Measurements from ENCODE around the gene THRA. TPM values are rescaled to one million over a fixed set of nuclear protein-coding genes. Genes with fewer than 3 reads are reported as not detected.

Gene THRA
- total RNA-seq, 1 donor from 2014 or later, result 15.0 TPM

DNA sequence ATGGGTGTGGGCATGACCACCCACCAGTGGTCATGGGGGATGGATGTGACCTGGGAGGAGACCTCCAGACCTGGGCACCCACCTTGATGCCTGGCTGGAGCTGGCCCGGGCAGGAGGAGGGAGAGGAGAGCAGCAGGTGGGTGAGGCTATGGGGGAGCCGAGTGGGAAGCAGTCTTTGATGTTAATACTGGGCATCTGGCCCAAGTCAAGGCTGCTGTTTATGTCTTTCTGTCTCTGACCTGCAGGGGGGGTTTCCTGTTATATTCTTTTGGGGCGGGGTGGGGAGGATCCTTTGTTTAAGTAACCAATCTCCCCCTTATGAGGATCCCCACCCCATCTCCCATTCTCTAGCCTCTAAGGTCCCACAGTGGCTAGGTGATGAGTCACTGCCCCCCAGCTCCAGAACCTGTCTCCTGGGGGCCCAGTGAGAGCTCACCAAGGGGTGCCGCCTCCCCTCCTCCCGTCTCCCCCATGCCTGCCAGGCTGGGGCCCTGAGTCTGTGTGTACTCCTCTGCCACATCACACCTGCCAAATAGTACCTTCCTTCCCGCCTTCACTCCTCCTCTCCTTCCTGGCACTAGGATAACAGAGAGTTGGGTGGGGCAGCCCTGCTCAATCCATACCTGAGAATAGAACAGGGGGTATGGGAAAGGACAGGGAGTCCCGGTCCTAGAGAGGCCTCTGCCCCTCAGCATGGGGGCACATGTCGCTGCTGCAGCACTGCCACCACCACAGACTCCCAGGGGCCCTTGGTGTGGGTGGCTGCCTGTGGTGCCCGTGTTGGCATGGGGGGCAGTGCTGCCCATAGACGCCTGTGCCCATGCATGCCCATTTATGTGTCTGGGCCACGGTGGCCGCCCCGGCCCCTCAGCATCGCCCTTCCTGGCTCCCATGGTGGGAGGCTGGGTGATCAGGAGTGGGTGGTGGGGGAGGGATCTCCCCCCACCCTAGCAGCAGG is 7.3 kb downstream of the THRA start:
- H3K27me3 Mint-ChIP-seq (ENCODE audit: low read depth), result no peaks in the 10 kb centered on the region
- TF ChIP-seq, protein P1, sequence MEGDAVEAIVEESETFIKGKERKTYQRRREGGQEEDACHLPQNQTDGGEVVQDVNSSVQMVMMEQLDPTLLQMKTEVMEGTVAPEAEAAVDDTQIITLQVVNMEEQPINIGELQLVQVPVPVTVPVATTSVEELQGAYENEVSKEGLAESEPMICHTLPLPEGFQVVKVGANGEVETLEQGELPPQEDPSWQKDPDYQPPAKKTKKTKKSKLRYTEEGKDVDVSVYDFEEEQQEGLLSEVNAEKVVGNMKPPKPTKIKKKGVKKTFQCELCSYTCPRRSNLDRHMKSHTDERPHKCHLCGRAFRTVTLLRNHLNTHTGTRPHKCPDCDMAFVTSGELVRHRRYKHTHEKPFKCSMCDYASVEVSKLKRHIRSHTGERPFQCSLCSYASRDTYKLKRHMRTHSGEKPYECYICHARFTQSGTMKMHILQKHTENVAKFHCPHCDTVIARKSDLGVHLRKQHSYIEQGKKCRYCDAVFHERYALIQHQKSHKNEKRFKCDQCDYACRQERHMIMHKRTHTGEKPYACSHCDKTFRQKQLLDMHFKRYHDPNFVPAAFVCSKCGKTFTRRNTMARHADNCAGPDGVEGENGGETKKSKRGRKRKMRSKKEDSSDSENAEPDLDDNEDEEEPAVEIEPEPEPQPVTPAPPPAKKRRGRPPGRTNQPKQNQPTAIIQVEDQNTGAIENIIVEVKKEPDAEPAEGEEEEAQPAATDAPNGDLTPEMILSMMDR (conservative IDR thresholded peaks at IDR 0.05), result peak; percentile 37
- H3K4me1 Mint-ChIP-seq, result peaks cover 61% of the 10 kb centered on the region
- DNase-seq (ENCODE audit: low read depth, low spot score), result no peak
- H3K4me3 Mint-ChIP-seq, result peak overlapping the region; percentile 81
- no peaks in the 10 kb centered on the region for H3K36me3 Mint-ChIP-seq (ENCODE audit: low read depth)
- no peak overlapping the region for H3K27ac Mint-ChIP-seq (ENCODE audit: unreplicated experiment)
- H3K9me3 Mint-ChIP-seq, result no peaks in the 10 kb centered on the region

GRCh38 chr17:40070709-40071312 is 8.0 kb downstream of the THRA start:
- DNase-seq (ENCODE audit: low read depth, low spot score), result no peak
- Mint-ChIP-seq H3K27ac (ENCODE audit: unreplicated experiment) (peak overlapping the region; percentile 93), H3K27me3 (ENCODE audit: low read depth) (no peaks in the 10 kb centered on the region), H3K4me3 (no peak overlapping the region), H3K36me3 (ENCODE audit: low read depth) (no peaks in the 10 kb centered on the region), H3K9me3 (no peaks in the 10 kb centered on the region), H3K4me1 (peaks cover 61% of the 10 kb centered on the region)
- TF ChIP-seq, protein P1 (conservative IDR thresholded peaks at IDR 0.05), result no peak

GRCh38 chr17:40071313-40072039 is 8.7 kb downstream of the THRA start:
- no peak overlapping the region for H3K4me3 Mint-ChIP-seq
- no peak overlapping the region for H3K27ac Mint-ChIP-seq (ENCODE audit: unreplicated experiment)
- DNase-seq (ENCODE audit: low read depth, low spot score), result no peak
- peaks cover 57% of the 10 kb centered on the region for H3K4me1 Mint-ChIP-seq
- H3K36me3 Mint-ChIP-seq (ENCODE audit: low read depth), result no peaks in the 10 kb centered on the region
- H3K27me3 Mint-ChIP-seq (ENCODE audit: low read depth), result no peaks in the 10 kb centered on the region
- TF ChIP-seq, protein P1 (conservative IDR thresholded peaks at IDR 0.05), result no peak
- H3K9me3 Mint-ChIP-seq, result no peaks in the 10 kb centered on the region

DNA sequence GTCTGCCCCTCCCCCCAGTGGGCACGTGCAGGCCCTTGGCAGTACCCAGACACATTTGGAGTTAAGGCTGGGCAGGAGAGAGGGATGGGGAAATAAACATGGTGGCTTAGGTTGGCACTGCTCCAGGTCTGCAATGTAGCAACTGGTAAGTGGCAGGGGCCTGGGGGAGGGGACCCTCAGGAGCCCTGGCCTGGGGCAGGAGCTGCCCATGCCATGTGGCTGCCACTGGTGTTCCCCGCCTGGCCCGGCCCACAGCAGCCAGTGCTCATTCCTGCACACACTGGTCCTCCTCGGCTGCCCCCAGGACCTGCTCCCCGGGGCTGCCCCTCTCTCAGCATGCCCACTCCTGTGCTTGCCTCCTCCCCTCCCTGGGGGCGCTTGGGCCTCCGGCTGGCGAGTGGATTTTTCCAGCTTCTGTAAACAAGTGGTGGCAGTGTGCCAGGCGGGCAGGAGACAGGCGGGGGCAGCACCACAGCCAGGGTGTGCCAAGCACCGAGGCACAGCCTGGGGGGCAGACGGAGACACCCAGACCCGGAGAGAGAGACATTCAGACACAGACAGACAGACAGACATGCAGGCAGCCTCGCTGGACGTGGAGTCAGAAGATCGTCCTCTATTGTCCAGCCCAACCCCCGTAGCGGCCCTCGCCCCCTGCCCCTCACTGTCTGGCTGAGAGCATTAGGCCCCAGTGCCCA is 9.4 kb downstream of the THRA start:
- no peaks in the 10 kb centered on the region for H3K27me3 Mint-ChIP-seq (ENCODE audit: low read depth)
- no peaks in the 10 kb centered on the region for H3K36me3 Mint-ChIP-seq (ENCODE audit: low read depth)
- no peak overlapping the region for H3K4me3 Mint-ChIP-seq
- TF ChIP-seq, protein P1 (conservative IDR thresholded peaks at IDR 0.05), result no peak
- no peak for DNase-seq (ENCODE audit: low read depth, low spot score)
- no peak overlapping the region for H3K27ac Mint-ChIP-seq (ENCODE audit: unreplicated experiment)
- no peaks in the 10 kb centered on the region for H3K9me3 Mint-ChIP-seq
- H3K4me1 Mint-ChIP-seq, result peaks cover 51% of the 10 kb centered on the region

Measured in neural crest cell (in vitro differentiated cells).